Stimulated activated CD4-positive, alpha-beta T cell treated with anti-CD3 and anti-CD28 coated beads, Interleukin-15, amount 100 ng/mL, for 1 hour (primary cell): ENCODE data around the gene CFD.
"Not testable (repeated sequence)": the region's sequence is repeated elsewhere in the genome, so short reads cannot be mapped to it uniquely, and the experiment has no call there.

Source experiments
- DNase-seq, 2 donors: peaks; one replicate each; pipeline ENCODE4 v3.0.0-alpha.2; 2020; ENCODE audit warnings: low read depth in 1 of 2, low spot score in 1 of 2

CFD gene

DNA sequence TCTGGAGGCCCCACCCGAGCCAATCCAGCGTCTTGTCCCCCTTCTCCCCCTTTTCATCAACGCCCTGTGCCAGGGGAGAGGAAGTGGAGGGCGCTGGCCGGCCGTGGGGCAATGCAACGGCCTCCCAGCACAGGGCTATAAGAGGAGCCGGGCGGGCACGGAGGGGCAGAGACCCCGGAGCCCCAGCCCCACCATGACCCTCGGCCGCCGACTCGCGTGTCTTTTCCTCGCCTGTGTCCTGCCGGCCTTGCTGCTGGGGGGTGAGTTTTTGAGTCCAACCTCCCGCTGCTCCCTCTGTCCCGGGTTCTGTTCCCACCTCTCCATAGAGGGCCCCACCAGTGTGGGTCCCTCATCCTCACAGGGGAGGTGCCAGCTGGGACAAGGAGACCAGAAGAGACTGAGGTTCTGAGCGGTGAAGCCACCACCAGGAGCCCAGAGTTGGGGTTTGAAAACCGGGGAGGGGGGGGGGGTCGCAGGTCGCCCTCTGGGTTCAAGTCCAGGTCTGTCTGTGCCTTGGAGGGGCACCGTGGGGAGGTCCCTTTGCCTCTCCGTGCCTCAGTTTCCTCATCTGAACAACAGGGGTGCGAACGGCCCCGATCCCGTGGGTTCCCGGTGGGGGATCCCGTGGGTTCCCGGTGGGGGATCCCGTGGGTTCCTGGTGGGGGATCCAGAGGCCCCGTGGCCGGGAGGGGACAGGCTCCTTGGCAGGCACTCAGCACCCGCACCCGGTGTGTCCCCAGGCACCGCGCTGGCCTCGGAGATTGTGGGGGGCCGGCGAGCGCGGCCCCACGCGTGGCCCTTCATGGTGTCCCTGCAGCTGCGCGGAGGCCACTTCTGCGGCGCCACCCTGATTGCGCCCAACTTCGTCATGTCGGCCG is 7.1 kb upstream of the CFD start, which contains the start of gene ELANE:
Gene ELANE (plus strand): TSS at position 168 of the 878 bp plus-strand sequence. CDS start 26 bp downstream, at position 194.
- no peak for DNase-seq

DNA sequence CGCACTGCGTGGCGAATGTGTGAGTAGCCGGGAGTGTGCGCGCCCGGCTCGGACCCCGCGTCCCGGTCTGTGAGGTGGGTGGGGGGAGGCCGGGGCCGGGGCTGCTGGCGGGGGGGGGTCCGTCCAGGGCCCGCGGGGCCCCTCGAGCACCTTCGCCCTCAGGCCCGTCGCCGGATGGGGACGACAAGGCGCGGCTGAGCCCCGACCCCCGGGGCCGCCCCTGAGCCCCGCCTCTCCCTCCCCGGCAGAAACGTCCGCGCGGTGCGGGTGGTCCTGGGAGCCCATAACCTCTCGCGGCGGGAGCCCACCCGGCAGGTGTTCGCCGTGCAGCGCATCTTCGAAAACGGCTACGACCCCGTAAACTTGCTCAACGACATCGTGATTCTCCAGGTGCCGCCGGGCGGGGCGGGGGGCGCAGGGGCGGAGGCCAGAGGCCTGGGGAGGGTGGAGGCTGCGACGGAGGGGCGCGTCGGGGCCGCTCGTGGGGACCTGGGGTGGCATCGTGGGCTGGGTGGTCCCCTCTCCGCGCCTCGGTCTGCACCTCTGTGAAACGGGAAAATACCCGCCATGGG is 6.4 kb upstream of the CFD start:
- no peak for DNase-seq

DNA sequence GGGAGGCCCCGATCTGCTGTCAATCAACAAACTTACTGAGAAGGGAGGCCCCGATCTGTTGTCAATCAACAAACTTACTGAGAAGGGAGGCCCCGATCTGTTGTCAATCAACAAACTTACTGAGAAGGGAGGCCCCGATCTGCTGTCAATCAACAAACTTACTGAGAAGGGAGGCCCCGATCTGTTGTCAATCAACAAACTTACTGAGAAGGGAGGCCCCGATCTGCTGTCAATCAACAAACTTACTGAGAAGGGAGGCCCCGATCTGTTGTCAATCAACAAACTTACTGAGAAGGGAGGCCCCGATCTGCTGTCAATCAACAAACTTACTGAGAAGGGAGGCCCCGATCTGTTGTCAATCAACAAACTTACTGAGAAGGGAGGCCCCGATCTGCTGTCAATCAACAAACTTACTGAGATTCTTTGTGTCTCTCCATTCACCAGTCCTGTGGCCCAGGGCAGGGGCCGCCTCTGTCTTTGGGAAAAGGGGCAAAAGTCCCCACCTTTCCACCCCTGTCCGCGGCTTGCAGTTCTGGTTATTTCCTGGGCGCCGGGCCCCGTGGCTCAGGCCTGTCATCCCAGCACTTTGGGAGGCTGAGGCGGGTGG is 5.7 kb upstream of the CFD start:
- not testable (repeated sequence) for DNase-seq

DNA sequence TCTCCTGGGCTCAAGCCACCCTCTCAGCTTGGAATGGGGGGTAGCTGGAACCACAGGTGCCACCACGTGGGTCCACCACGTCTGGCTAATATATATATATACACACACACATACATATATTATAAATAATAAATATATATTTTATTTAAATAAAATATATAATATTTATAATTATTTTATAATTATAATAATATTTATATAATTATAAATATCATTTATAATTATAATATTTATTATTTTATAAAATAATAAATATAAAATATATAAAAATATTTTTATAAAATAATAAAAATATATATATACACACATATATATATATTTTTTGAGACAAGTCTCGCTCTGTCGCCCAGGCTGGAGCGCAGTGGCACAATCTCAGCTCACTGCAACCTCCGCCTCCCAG is 4.9 kb upstream of the CFD start:
- no peak for DNase-seq

DNA sequence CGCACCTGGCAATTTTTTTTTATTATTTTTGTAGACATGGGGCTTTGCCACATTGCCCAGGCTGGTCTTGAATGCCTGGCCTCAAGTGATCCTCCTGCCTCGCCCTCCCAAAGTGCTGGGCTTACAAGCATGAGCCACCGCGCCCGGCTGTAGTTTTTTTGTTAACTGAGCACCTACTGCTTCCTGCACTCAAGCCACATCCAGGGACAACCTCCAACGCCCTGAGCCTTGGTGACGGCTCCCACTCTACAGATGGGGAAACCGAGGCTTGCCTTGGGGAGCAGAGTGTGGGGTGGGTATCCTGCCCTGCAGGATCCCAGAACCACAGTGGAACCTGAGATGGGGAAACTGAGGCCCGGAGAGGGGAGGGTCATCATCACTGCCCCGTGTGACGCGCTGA is 4.3 kb upstream of the CFD start:
- no peak for DNase-seq

DNA sequence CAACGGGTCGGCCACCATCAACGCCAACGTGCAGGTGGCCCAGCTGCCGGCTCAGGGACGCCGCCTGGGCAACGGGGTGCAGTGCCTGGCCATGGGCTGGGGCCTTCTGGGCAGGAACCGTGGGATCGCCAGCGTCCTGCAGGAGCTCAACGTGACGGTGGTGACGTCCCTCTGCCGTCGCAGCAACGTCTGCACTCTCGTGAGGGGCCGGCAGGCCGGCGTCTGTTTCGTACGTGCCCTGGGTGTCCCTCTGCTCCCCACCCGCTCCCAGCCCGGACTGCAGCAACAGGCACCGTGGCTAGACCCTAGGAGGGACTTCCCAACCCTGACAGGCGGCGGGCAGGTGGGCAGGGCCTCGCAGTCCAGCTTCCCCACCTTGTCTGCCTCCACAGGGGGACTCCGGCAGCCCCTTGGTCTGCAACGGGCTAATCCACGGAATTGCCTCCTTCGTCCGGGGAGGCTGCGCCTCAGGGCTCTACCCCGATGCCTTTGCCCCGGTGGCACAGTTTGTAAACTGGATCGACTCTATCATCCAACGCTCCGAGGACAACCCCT is 3.8 kb upstream of the CFD start:
- DNase-seq: no peak

DNA sequence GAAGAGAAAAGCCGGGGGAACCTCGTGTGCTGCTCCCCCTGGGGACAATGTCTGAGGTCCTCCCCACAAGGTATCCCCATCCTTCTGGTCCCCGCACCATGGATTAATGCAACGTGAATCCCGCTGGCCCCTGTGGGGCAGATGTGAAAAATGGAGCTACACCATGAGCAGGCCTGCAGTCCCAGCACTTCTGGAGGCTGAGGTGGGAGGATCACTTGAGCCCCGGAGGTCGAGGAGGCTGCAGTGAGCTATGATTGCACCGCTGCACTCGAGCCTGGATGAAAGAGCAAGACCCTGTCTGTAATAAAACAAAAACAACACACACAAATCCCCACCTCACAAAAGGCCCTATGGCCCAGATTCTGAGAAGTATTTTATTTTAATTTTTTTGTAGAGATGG is 1.2 kb upstream of the CFD start:
- no peak for DNase-seq

DNA sequence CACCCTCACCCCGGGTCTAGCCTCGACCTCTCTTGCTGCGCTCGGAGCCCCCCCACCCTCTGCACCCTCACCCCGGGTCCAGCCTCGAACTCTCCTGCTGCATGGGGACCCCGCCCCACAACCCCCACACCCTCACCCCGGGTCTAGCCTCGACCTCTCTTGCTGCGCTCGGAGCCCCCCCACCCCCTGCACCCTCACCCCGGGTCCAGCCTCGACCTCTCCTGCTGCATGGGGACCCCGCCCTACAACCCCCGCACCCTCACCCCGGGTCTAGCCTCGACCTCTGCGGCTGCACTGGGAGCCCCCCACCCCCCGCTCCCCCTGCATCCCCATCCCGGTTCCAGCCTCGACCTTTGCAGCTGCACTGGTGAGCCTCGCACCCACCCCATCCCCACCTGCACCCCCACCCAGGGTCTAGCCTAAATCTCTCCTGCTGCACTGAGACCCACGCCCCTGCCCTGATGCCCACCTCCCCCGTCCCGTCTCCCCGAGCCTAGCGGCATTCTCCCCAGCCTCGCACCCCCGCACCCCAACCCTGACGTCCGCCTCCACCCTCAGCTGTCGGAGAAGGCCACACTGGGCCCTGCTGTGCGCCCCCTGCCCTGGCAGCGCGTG is 1.8 kb downstream of the CFD start:
- DNase-seq: no peak

DNA sequence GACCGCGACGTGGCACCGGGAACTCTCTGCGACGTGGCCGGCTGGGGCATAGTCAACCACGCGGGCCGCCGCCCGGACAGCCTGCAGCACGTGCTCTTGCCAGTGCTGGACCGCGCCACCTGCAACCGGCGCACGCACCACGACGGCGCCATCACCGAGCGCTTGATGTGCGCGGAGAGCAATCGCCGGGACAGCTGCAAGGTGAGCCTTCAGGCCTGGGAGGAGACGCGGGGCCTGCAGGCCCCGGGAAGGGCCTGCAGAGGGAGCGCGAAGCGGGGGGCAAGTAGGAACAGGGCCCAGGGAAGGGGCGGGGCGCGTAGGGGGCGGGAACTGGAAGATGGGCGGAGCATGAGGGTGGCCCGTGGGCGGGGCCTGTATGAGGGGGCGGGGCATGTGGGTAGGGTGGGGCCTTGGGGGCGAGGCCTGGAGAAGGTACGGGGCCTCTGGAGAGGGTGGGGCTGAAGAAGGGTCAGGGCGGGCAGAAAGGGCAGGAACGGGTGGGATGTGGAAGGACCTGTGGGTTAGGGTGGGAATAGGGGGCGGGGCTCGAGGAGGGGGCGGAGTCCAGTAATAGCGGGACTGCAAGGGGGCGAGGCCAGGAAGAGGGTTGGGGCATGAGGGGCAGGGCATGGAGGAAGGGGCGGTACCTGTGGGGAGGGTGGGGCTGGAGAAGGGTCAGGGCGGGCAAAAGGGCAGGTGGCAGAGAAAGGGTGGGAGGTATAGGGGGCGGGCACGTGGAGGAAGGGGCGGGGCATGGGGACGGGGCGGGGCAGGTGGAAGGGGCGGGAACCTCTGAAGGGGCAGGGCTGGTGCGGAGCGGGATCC is 2.5 kb downstream of the CFD start:
- DNase-seq: peak; percentile 36 to 54

DNA sequence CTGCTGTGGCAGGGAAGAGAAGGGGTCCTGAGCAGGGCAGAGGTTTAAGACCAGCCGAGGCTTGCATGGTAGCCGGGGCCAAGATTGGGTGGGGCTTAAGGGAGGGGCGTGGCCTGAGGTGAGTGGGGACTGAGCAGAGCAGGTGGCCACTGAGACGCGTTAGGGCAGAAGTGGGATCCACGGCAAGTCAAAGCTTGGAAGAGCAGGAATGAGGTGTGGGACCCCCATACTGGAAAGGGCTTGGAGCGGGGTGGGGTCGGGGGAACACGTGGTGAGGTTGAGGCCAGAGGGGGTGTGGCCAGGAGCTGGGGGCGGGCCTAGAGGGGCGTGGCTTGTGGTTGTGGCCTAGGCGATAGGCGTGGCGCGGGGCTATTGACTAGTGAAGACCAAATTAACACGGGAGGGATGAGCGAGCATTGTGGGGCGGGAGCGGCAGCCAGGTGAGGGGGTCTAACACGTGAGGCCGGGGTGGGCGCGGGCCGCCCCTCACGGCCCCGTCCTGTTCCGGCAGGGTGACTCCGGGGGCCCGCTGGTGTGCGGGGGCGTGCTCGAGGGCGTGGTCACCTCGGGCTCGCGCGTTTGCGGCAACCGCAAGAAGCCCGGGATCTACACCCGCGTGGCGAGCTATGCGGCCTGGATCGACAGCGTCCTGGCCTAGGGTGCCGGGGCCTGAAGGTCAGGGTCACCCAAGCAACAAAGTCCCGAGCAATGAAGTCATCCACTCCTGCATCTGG is 3.3 kb downstream of the CFD start:
- DNase-seq: peak; percentile 66 to 67

DNA sequence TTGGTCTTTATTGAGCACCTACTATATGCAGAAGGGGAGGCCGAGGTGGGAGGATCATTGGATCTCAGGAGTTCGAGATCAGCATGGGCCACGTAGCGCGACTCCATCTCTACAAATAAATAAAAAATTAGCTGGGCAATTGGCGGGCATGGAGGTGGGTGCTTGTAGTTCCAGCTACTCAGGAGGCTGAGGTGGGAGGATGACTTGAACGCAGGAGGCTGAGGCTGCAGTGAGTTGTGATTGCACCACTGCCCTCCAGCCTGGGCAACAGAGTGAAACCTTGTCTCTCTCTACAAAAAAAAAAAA is 3.8 kb downstream of the CFD start:
- no peak for DNase-seq

DNA sequence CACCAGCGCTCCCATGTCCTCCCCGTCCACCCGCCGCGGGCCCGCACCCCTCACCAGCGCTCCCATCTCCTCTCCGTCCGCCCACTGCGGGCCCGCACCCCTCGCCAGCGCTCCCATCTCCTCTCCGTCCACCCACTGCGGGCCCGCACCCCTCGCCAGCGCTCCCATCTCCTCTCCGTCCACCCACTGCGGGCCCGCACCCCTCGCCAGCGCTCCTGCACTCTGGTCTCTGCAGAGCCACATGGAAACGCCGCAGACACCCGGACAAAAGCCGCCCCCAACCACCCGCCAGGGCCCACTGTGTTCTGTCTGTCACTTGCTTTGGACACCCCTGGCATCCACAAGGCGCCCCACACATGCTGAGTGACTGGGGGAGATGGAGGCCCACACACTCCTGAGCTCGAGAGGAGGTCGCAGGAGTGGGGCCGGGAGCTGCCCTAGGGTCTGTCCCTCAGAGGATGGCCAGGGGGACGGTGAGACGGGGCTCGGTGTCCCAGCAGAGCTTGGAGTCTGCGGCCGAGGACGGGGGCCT is 7.4 kb downstream of the CFD start:
- no peak for DNase-seq

DNA sequence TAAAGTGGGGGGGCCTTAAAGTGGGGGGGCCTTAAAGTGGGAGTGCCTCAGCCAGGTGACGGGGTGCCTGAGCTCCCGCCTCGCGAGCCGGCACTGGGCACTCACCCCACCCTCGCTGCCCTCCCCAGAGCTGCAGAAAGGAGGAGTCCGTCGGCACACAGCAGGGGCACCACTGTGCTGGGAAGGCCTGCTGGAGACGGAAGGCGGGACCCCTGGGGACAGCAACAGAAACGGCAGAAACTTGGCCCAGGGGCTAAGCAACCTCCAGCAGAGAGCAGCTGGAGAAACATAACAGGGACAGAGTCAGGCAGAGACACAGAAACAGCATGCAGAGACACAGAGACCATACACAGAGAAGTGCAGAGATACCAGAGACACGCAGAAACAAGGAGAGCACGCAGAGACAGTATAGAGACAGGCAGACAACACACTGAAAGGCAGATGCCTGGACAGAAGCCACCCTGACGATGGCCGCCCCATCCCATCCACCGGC is 7.9 kb downstream of the CFD start:
- no peak for DNase-seq

DNA sequence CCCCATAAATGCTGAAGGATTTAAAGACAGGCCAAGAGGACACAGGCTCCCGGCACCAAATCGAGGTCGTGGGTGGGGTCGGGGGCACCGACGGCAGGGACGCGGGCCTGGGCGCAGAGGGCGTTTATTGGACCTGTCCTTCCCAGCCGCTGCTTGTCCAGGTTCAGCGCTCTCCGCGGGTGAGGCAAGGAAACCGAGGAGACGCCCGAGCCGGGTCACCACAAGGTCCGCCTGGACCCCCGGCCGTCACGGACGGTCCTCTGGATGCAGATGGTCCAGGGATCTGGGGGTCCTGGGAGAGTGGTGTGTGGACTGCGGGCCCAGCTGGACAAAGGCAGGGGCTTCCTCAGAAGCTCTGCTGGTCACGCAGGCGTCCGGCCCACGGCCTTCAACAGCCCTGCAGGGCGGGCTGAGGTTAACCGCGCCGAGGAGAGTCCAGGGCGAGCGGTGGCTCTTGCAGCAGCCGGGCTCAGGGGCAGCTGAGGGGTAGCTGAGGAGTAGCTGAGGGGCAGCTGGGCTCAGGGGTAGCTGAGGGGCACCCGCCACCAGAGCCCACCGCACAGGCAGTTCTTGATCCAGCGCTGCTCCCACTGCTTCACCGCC is 8.5 kb downstream of the CFD start:
- DNase-seq: no peak

DNA sequence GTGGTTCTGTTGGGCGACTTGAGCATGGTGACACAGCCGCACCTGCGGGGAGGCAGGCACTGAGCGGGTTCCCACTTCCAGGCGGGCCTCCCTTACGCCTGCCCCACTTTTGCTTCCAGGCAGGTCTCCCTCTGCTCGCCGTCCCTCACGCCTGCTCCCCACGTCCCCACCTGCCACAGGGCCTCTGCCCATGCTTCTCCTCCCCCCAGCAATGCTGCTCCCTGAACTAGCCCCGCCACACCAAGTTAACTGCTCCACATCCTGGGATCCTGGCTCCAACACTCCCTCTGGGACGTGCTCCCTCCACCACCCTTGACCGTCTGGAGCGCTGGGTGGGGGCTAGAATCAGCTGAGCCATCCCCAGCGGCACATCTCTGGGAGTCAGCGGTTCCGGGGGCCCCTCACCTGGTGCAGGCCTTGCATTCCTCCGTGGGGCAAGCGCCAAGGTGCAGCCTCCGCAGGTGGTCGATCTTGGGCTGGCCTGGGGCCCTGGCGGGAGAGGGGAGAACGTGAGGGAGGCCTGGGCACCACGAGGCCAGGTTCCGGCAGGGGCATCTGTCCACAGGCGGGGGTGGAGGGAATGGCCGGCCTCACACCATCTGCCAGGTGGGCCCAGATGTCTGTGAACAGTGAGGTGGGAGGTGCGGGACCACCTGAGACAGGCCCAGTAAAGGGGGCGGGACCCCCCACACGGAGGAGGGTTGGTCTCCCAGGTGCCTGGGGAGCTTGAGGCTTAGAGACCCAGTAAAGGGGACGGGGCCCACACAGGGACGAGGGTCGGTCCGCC is 9.2 kb downstream of the CFD start:
- DNase-seq: no peak

DNA sequence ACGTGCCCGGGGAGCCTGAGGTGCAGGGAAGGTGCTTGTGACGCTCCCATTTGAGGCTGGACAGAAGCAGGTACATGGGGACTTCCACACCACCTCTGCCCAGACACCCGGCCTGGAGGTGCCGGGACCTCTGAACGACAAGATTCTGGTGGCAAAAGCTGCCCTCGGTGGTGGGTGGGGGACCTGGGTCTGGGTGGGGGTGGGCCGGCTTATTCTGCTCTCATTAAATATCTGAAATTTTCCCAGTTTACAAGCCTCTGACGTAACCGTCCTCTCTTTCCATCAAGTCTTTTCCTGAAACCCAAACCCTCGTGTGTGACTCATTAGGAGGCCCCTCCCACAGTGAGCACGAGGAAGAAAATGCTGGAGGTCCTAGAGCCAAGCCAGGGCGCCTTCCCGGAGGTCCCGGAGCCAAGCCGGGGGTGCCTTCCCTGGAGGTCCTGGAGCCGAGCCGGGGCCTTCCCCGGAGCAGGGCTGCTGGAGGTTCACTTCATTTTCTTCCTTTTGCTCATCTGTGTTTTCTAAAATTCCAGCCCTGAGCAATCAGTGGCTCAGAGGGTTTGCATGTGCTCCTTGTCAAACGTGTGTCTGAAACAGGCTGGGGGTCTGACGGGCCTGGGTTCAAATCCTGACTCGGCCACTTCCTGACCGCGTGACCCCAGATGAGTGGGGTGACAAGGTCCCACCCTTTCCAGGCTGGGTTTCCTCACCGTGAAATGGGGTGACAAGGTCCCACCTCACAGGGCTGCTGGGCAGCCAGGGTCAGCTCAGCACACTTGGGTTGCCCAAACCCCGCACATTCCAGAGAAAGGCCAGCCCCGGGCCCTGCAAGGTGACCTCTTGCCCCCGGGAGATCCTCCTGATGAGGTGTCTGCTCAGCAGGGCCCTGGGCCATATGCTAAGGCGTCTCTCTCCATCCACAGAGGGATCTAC is 10.0 kb downstream of the CFD start:
- no peak for DNase-seq

DNA sequence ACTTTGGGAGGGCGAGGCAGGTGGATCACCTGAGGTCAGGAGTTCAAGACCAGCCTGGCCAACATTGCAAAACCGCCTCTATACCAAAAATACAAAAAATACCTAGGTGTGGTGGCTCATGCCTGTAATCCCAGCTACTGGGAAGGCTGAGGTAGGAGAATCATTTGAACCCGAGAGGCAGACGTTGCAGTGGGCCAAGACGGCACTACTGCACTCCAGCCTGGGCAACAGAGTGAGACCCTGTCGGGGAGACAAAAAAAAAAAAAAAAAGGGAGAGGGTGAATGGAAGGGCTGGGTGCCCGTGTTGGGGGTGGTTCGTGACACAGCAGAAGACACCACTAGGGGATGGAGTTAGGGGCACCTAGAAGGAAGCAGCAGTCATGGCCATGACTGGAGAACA is 10.8 kb downstream of the CFD start:
- no peak for DNase-seq
